Natural killer cell (primary cell): ENCODE data around the gene CLEC2D. TPM values are rescaled to one million over a fixed set of nuclear protein-coding genes. Genes with fewer than 3 reads are reported as not detected.

Experiments used
- ATAC-seq, 3 donors: fragments of 150-1000 bp in 2 of 3; fragments of 200-7000 bp in 1 of 3; cut with Tn5 transposase; 1 replicate in 1 of 3; 2 replicates in 2 of 3; pipeline ENCODE4 v1.10.0; 2021; ENCODE audit warnings: mild to moderate bottlenecking in 2 of 3, moderate library complexity in 2 of 3
- DNase-seq, 2 donors: peaks; one replicate each; pipeline versions ENCODE4 v3.0.0 to v3.0.0-alpha.2; 2013 to 2021; ENCODE audit warnings: mixed read lengths in 1 of 2
- H3K27ac ChIP-seq: one replicate; pipeline ENCODE4 v1.5.1; 2013; ENCODE audit warnings: mild to moderate bottlenecking, low read length
- H3K27me3 ChIP-seq: one replicate; pipeline ENCODE4 v1.6.1; 2013; ENCODE audit warnings: low read length; ENCODE audit not compliant: control insufficient read depth, insufficient read depth
- H3K36me3 ChIP-seq: one replicate; pipeline ENCODE4 v1.6.1; 2013; ENCODE audit warnings: low read length; ENCODE audit not compliant: control insufficient read depth, insufficient read depth
- H3K4me1 ChIP-seq: one replicate; pipeline ENCODE4 v1.6.1; 2013; ENCODE audit warnings: low read length; ENCODE audit not compliant: control insufficient read depth, insufficient read depth
- H3K4me3 ChIP-seq: one replicate; pipeline ENCODE4 v1.5.1; 2013; ENCODE audit warnings: low read length
- H3K9me3 ChIP-seq: one replicate; pipeline ENCODE4 v1.6.1; 2013; ENCODE audit warnings: low read length; ENCODE audit not compliant: control insufficient read depth, insufficient read depth
- H3K27ac Mint-ChIP-seq, 2 donors: one replicate each; pipeline ENCODE4 v1.8.0; 2022; ENCODE audit warnings: mild to moderate bottlenecking in 2 of 2, mixed read lengths in 2 of 2, moderate library complexity in 1 of 2
- H3K27me3 Mint-ChIP-seq, 2 donors: one replicate each; pipeline ENCODE4 v1.8.0; 2022; ENCODE audit warnings: low read depth in 2 of 2, mixed read lengths in 2 of 2
- H3K36me3 Mint-ChIP-seq: one replicate; pipeline ENCODE4 v1.8.0; 2022; ENCODE audit warnings: mixed read lengths
- H3K4me1 Mint-ChIP-seq, 2 donors: one replicate each; pipeline ENCODE4 v1.8.0; 2022; ENCODE audit warnings: mixed read lengths in 2 of 2
- H3K4me3 Mint-ChIP-seq: one replicate; pipeline ENCODE4 v1.8.0; 2022; ENCODE audit warnings: mild to moderate bottlenecking, moderate library complexity, mixed read lengths
- H3K9me3 Mint-ChIP-seq, 2 donors: one replicate each; pipeline ENCODE4 v1.8.0; 2022; ENCODE audit warnings: mixed read lengths in 2 of 2
- CTCF ChIP-seq: fragments of 200-600 bp; IDR thresholded peaks from one replicate; pipeline ENCODE4 v1.8.0; 2022; ENCODE audit warnings: antibody characterized with exemption
- WGBS: methylation state at CpG from one replicate; pipeline ENCODE4 v1.1.7; 2013; ENCODE audit warnings: missing lambda C conversion rate; ENCODE audit not compliant: insufficient coverage; 5-methylcytosine and 5-hydroxymethylcytosine counted together
- intact Hi-C: fragments of 100-400 bp; cut with micrococcal nuclease; formaldehyde crosslinking; loops from one replicate; pipeline ENCODE4 v1.14.2; 2022
- total RNA-seq, 4 donors: library from RNA; stranded (reverse); fragments of 120-200 nt in 1 of 4; gene quantifications; one replicate each; pipeline versions ENCODE4 v1.2.3 to v1.2.4, GENCODE V29; 2013 to 2022

The CLEC2D gene
- total RNA-seq, 3 donors from 2014 or later (not counting 1 experiment from before 2014, with no cell fraction given), result 140 to 219 (median 209) TPM

GRCh38 chr12:9636150-9636850 is 33.2 kb upstream of the CLEC2D start:
- Mint-ChIP-seq H3K27ac (no peak overlapping the region), H3K9me3 (no peaks in the 10 kb centered on the region), H3K27me3 (no peaks in the 10 kb centered on the region), H3K36me3 (no peaks in the 10 kb centered on the region), H3K4me3 (no peak overlapping the region), H3K4me1 (peaks cover 28 to 33% of the 10 kb centered on the region in 2 donors)
- no peak overlapping the region for H3K4me3 ChIP-seq
- intact Hi-C loops, result no loop called here
- ATAC-seq, result no peak
- H3K4me1 ChIP-seq, result no peaks in the 10 kb centered on the region
- H3K9me3 ChIP-seq, result no peaks in the 10 kb centered on the region
- no peak for DNase-seq
- no peaks in the 10 kb centered on the region for H3K36me3 ChIP-seq
- no peaks in the 10 kb centered on the region for H3K27me3 ChIP-seq
- no peak overlapping the region for H3K27ac ChIP-seq
- no peak for TF ChIP-seq CTCF
- 82% methylated on average over 3 of the region's 4 CpGs for WGBS

GRCh38 chr12:9636851-9637206 is 32.7 kb upstream of the CLEC2D start:
- H3K36me3 ChIP-seq, result no peaks in the 10 kb centered on the region
- no peaks in the 10 kb centered on the region for H3K9me3 ChIP-seq
- no peak overlapping the region for H3K4me3 ChIP-seq
- TF ChIP-seq CTCF, result no peak
- Mint-ChIP-seq H3K27ac (no peak overlapping the region), H3K4me3 (no peak overlapping the region), H3K36me3 (no peaks in the 10 kb centered on the region), H3K9me3 (no peaks in the 10 kb centered on the region), H3K4me1 (peaks cover 33 to 38% of the 10 kb centered on the region in 2 donors), H3K27me3 (no peaks in the 10 kb centered on the region)
- H3K27me3 ChIP-seq, result no peaks in the 10 kb centered on the region
- no peak overlapping the region for H3K27ac ChIP-seq
- WGBS, result 95% methylated on average over 5 of the region's 5 CpGs
- DNase-seq (no peak), ATAC-seq (no peak)
- peaks cover under 1% of the 10 kb centered on the region for H3K4me1 ChIP-seq
- intact Hi-C loops, result no loop called here

GRCh38 chr12:9640024-9640423 is 29.5 kb upstream of the CLEC2D start:
- 100% methylated on average over 1 of the region's 2 CpGs for WGBS
- Histone ChIP-seq H3K4me3 (no peak overlapping the region), H3K36me3 (no peaks in the 10 kb centered on the region), H3K4me1 (peaks cover 12% of the 10 kb centered on the region), H3K27ac (no peak overlapping the region), H3K9me3 (no peaks in the 10 kb centered on the region), H3K27me3 (no peaks in the 10 kb centered on the region)
- ATAC-seq, result no peak
- peaks cover 48 to 52% of the 10 kb centered on the region in 2 donors for H3K4me1 Mint-ChIP-seq
- H3K4me3 Mint-ChIP-seq, result no peak overlapping the region
- H3K9me3 Mint-ChIP-seq, result no peaks in the 10 kb centered on the region
- H3K27me3 Mint-ChIP-seq, result no peaks in the 10 kb centered on the region
- H3K27ac Mint-ChIP-seq, result no peak overlapping the region
- H3K36me3 Mint-ChIP-seq, result peaks cover under 1% of the 10 kb centered on the region
- no peak for TF ChIP-seq CTCF
- intact Hi-C loops, result loop anchor here (10.0 kb wide), 2 partner anchors 185 to 575 kb away; partner anchors contain the start of genes GABARAPL1 and KLRF1
- no peak for DNase-seq
